HL-60 (cell line): ENCODE measurements around the gene DYNLL1.

Source experiments
- DNase-seq, 2 experiments: peaks; one replicate each; pipeline ENCODE4 v3.0.0-alpha.2; 2010 to 2020; ENCODE audit warnings: low read depth in 1 of 2, low spot score in 1 of 2
- H3K27ac ChIP-seq: fragments of 250-450 bp; sonication (Bioruptor Pico); replicated peaks from 2 replicates; pipeline ENCODE4 v1.5.1; 2020; ENCODE audit warnings: mild to moderate bottlenecking, moderate library complexity
- H3K27me3 ChIP-seq: fragments of 250-450 bp; sonication (Bioruptor Pico); 2 replicates; pipeline ENCODE4 v1.5.1; 2021; ENCODE audit warnings: mild to moderate bottlenecking, moderate library complexity; ENCODE audit not compliant: insufficient read depth, poor library complexity, severe bottlenecking
- H3K4me3 ChIP-seq: replicated peaks from 2 replicates; pipeline ENCODE4 v1.5.1; 2011; ENCODE audit warnings: mild to moderate bottlenecking, control low read depth, low read length; ENCODE audit not compliant: insufficient read depth
- CTCF ChIP-seq: IDR thresholded peaks from one replicate; pipeline ENCODE4 v1.5.1; 2011; ENCODE audit warnings: low read length, control low read depth, inconsistent platforms; ENCODE audit not compliant: insufficient read depth
- GABPA ChIP-seq: IDR thresholded peaks from 2 replicates; pipeline ENCODE4 v1.6.1; 2012; ENCODE audit warnings: low read depth
- POLR2AphosphoS5 ChIP-seq: IDR thresholded peaks from 2 replicates; pipeline ENCODE4 v1.6.1; 2012; ENCODE audit warnings: low read depth
- REST ChIP-seq: IDR thresholded peaks from 2 replicates; pipeline ENCODE4 v1.6.1; 2012; ENCODE audit warnings: low read depth; ENCODE audit not compliant: insufficient replicate concordance
- SPI1 ChIP-seq: IDR thresholded peaks from 2 replicates; pipeline ENCODE4 v1.6.1; 2012; ENCODE audit warnings: low read depth, mild to moderate bottlenecking, borderline replicate concordance

The DYNLL1 gene

GRCh38 chr12:120539303-120539702, 43.4 kb downstream of the DYNLL1 start:
- Histone ChIP-seq H3K27me3 (no peaks in the 10 kb centered on the region), H3K27ac (peak overlapping the region; percentile 73), H3K4me3 (no peak overlapping the region)
- DNase-seq, result no peak
- TF ChIP-seq CTCF (no peak), SPI1 (no peak), GABPA (no peak), REST (no peak), POLR2AphosphoS5 (no peak)

GRCh38 chr12:120540445-120540844, 44.5 kb downstream of the DYNLL1 start:
- Histone ChIP-seq H3K27ac (peak overlapping the region; percentile 73), H3K27me3 (no peaks in the 10 kb centered on the region), H3K4me3 (no peak overlapping the region)
- DNase-seq, result peak; percentile 50 to 72
- peak; percentile 14; the same call in 1 of the 2 replicates for TF ChIP-seq POLR2AphosphoS5
- no peak for TF ChIP-seq SPI1

- Histone ChIP-seq H3K27me3 (no peaks in the 10 kb centered on the region), H3K4me3 (no peak overlapping the region), H3K27ac (no peak overlapping the region; the same call in 1 of the 2 replicates)
- no peak for TF ChIP-seq GABPA
- no peak for DNase-seq
These were observed 46.3 kb downstream of the DYNLL1 start for GRCh38 chr12:120542166-120542565.

- no peak for DNase-seq
- TF ChIP-seq GABPA, result no peak
- TF ChIP-seq REST, result no peak
- no peak for TF ChIP-seq CTCF
- TF ChIP-seq POLR2AphosphoS5, result no peak
- TF ChIP-seq SPI1, result no peak
- Histone ChIP-seq H3K4me3 (no peak overlapping the region), H3K27ac (no peak overlapping the region), H3K27me3 (no peaks in the 10 kb centered on the region)
These were observed 48.8 kb downstream of the DYNLL1 start for GRCh38 chr12:120544691-120545090.

GRCh38 chr12:120546050-120546386, 50.1 kb downstream of the DYNLL1 start:
- H3K27me3 ChIP-seq, result no peaks in the 10 kb centered on the region
- H3K4me3 ChIP-seq, result no peak overlapping the region
- no peak overlapping the region for H3K27ac ChIP-seq
- no peak for TF ChIP-seq CTCF
- TF ChIP-seq POLR2AphosphoS5, result no peak
- no peak for TF ChIP-seq REST
- TF ChIP-seq GABPA, result no peak
- TF ChIP-seq SPI1, result no peak
- no peak for DNase-seq
